Glutamatergic neuron (in vitro differentiated cells): Measurements from ENCODE around the gene PMEPA1. TPM values are rescaled to one million over a fixed set of nuclear protein-coding genes. Genes with fewer than 3 reads are reported as not detected.

Experiments used
- DNase-seq: peaks from one replicate; pipeline ENCODE4 v3.0.0; 2022
- H3K27ac Mint-ChIP-seq: one replicate; pipeline ENCODE4 v1.8.0; 2020; ENCODE audit warnings: mild to moderate bottlenecking, mixed read lengths, inconsistent platforms; ENCODE audit not compliant: unreplicated experiment
- H3K27me3 Mint-ChIP-seq: one replicate; pipeline ENCODE4 v1.8.0; 2020; ENCODE audit warnings: mild to moderate bottlenecking, moderate library complexity, mixed read lengths, inconsistent platforms; ENCODE audit not compliant: unreplicated experiment
- H3K36me3 Mint-ChIP-seq: one replicate; pipeline ENCODE4 v1.8.0; 2020; ENCODE audit warnings: mild to moderate bottlenecking, mixed read lengths, inconsistent platforms; ENCODE audit not compliant: unreplicated experiment
- H3K4me1 Mint-ChIP-seq: one replicate; pipeline ENCODE4 v1.8.0; 2020; ENCODE audit warnings: mild to moderate bottlenecking, low read depth, mixed read lengths, inconsistent platforms; ENCODE audit not compliant: unreplicated experiment
- H3K4me3 Mint-ChIP-seq: one replicate; pipeline ENCODE4 v1.8.0; 2020; ENCODE audit warnings: mild to moderate bottlenecking, mixed read lengths, inconsistent platforms; ENCODE audit not compliant: unreplicated experiment
- H3K9me3 Mint-ChIP-seq: one replicate; pipeline ENCODE4 v1.8.0; 2020; ENCODE audit warnings: mild to moderate bottlenecking, moderate library complexity, mixed read lengths, inconsistent platforms; ENCODE audit not compliant: unreplicated experiment
- total RNA-seq: library from RNA; stranded (reverse); fragmentation: NEBNext Ultra II Directional; extraction: Animal tissue kit (Norgen Biotek cat#: 25700); gene quantifications from one replicate; pipeline ENCODE4 v1.2.1, GENCODE V29; 2021; ENCODE audit not compliant: unreplicated experiment
- TF ChIP-seq, protein P1 (sequence below): fragments of 200-600 bp; sonication (generic); IDR thresholded peaks from one replicate; pipeline ENCODE4 v1.5.0; 2021; ENCODE audit not compliant: partially characterized antibody, unreplicated experiment

The PMEPA1 gene
- total RNA-seq, 1 donor from 2014 or later = 14.4 TPM

DNA sequence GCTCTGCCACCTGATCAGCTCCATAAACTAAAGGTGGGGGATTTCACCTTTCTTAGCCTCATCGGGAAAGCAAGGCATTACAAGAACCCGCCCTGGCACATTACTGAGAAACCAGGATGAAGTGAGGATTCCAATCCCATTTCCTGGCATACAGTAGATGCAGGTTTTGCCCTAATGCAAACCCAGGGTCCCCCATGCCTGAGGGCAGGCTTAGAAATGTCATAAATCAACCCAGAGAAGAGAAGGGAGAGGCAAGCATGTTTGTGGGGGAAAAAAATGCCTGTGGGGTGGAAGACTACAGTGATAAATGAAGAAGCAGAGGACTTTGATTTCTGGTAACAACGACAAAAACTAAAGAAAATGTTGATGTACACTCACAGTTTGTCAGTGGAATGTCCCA, 18.0 kb upstream of the PMEPA1 start:
- no peak overlapping the region for H3K27ac Mint-ChIP-seq

DNA sequence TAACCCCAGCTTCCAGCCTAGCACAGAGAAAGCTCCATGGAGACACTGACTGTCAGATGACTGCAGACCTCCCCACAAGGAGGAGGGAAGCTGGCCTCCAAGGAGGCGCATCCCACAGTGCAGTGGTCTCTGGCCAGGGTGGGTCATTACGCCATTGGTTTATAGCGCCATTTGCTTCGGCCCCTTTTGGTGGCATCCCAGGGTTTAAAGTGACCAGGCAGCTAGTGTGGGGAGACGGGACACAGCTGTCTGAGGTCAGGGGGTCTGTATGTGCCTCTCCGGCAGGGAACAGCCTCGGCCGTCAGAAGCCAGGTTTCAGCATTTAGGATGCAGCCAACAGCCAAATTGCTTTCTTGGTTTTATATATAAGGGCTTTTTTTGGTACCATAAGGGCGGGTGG, 15.8 kb upstream of the PMEPA1 start:
- no peak overlapping the region for H3K27ac Mint-ChIP-seq
- H3K36me3 Mint-ChIP-seq = no peaks in the 10 kb centered on the region
- H3K9me3 Mint-ChIP-seq = peaks cover 2% of the 10 kb centered on the region
- no peaks in the 10 kb centered on the region for H3K4me1 Mint-ChIP-seq
- TF ChIP-seq, protein P1, sequence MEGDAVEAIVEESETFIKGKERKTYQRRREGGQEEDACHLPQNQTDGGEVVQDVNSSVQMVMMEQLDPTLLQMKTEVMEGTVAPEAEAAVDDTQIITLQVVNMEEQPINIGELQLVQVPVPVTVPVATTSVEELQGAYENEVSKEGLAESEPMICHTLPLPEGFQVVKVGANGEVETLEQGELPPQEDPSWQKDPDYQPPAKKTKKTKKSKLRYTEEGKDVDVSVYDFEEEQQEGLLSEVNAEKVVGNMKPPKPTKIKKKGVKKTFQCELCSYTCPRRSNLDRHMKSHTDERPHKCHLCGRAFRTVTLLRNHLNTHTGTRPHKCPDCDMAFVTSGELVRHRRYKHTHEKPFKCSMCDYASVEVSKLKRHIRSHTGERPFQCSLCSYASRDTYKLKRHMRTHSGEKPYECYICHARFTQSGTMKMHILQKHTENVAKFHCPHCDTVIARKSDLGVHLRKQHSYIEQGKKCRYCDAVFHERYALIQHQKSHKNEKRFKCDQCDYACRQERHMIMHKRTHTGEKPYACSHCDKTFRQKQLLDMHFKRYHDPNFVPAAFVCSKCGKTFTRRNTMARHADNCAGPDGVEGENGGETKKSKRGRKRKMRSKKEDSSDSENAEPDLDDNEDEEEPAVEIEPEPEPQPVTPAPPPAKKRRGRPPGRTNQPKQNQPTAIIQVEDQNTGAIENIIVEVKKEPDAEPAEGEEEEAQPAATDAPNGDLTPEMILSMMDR = no peak
- no peak overlapping the region for H3K4me3 Mint-ChIP-seq
- no peaks in the 10 kb centered on the region for H3K27me3 Mint-ChIP-seq
- DNase-seq = no peak

More for the DNA sequence above, 18.0 kb upstream of the PMEPA1 start:
- TF ChIP-seq, protein P1 = no peak
- Mint-ChIP-seq H3K27me3 (no peaks in the 10 kb centered on the region), H3K9me3 (peaks cover 4% of the 10 kb centered on the region), H3K4me1 (no peaks in the 10 kb centered on the region), H3K4me3 (no peak overlapping the region), H3K36me3 (no peaks in the 10 kb centered on the region)
- no peak for DNase-seq

DNA sequence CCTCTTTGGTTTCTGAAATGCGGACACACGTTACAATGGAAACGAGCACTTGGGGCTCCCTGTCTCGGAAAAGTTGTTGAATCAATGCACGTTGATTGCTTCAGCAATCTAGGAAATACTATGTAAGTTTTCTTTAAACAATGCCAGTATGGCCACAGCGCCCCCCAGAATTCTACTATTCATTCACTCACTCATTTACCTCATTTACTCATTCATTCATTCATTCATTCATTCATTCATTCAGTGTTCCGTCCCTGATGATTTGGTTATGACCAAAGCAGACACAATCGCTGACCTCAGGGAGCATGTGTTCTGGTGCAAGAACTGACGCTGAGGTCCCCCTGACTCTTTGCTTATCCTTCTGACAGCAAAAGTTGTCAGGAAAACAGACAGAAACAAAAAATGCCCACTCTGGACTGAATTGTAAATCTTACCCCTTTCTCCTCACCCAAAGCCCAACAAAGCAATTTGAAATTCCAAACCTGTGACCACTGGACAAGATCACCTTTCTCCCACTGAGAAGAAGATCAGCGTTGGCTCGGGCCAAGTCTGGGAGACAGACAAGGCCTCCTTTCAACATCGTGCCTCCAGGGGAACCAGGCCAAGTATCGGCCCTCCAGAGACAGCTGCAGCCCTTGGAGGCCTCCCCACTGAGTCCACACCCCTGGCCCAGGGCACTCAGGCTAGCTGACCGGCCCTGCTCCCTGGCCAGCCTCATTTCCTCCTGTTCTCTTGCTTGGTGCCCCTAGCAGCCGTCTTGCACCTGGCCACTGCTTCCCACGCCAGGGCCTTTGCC, 15.0 kb upstream of the PMEPA1 start:
- Mint-ChIP-seq H3K36me3 (no peaks in the 10 kb centered on the region), H3K4me3 (no peak overlapping the region), H3K9me3 (peaks cover 2% of the 10 kb centered on the region), H3K4me1 (no peaks in the 10 kb centered on the region), H3K27ac (no peak overlapping the region), H3K27me3 (no peaks in the 10 kb centered on the region)
- DNase-seq = no peak
- TF ChIP-seq, protein P1 = no peak

DNA sequence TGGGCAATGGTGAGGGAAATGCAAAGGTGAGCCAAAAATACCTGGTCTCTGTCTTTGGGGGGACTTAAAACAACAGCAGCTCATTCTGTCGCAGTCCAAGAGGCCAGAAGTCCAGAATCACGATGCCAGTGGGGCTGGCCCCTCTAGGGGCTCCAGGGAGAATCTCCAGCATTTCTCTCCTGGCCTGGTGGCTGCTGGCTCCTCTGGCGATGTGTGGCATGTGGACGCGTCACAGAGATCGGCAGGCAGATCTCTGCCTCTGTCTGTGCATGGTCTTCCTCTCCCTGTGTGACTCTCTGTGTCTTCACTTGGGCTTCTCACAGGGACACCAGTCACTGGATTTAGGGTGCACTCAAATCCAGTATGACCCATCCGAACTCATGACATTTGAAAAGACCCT, 14.0 kb upstream of the PMEPA1 start:
- TF ChIP-seq, protein P1 = no peak
- no peaks in the 10 kb centered on the region for H3K27me3 Mint-ChIP-seq
- no peaks in the 10 kb centered on the region for H3K4me1 Mint-ChIP-seq
- no peak for DNase-seq
- H3K4me3 Mint-ChIP-seq = no peak overlapping the region
- H3K27ac Mint-ChIP-seq = no peak overlapping the region
- H3K36me3 Mint-ChIP-seq = no peaks in the 10 kb centered on the region
- peaks cover 2% of the 10 kb centered on the region for H3K9me3 Mint-ChIP-seq

DNA sequence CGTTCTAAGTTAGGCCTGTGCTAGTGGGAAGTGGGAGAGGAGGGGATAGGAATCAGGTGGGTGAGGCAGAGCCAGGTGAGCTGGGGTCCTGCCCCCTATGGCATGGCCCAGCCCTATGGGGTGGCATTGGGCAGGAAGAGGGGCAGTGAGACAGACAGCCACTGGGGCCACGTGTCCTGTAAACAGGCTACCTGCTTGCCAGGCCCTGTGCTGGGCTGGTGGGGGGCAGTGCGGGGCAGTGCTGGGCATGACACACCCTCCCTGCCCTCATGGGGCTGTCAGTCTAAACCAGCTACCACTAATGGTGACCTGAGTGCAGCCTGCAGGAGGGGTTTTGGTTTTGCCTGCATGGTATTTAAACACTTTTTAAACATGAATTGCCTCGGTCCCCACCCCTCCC, 10.1 kb upstream of the PMEPA1 start:
- H3K4me1 Mint-ChIP-seq = no peaks in the 10 kb centered on the region
- H3K36me3 Mint-ChIP-seq = no peaks in the 10 kb centered on the region
- no peak overlapping the region for H3K27ac Mint-ChIP-seq
- H3K4me3 Mint-ChIP-seq = no peak overlapping the region
- peaks cover 2% of the 10 kb centered on the region for H3K27me3 Mint-ChIP-seq
- TF ChIP-seq, protein P1 = no peak
- peaks cover 2% of the 10 kb centered on the region for H3K9me3 Mint-ChIP-seq
- no peak for DNase-seq
